Measurements from ENCODE around the gene TRIM46.
"Not testable (repeated sequence)": the region's sequence is repeated elsewhere in the genome, so short reads cannot be mapped to it uniquely, and the experiment has no call there.

The TRIM46 gene

DNA sequence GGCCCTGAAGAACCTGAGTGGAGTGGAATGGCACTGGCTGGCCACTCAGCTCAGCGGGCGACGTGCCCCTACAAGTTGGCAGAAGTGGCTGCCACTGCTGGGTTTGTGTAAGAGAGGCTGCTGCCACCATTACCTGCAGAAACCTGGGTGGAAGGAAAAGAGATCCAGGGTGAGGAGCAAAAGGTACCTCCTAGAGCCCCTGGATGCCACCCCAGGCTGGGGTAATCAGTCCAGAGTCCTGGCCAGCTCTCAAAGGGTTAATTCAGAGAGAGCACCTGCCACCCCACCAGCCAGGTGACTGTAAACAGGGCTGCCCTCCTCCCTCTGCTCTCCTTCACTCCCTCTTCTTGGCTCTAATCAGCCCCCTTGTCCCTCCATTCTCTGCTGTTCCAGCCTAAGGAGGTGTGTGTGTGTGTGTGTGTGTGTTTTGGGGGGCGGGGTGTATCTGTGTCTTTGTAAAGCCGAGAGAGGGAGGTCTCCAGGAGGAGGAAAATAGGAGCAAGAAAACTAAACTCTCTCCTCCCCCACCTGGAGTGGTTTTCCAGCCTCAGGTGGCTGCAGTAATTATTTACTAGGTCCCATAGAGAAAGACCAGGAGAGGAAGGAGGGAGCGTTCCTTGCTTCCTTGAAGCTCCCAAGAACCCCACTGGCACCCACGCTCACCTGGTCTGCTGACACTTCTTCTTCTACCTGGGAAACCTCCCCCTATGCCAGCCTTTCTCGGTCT is 12.6 kb downstream of the TRIM46 start:
- no peak for DNase-seq (ENCODE audit: extremely low spot score)
- ChIA-PET CTCF (interaction anchor here (1.1 to 4.2 kb wide), 9 partner anchors 8 to 95 kb away, joined by 3 to 42 read pairs (median 8); partner anchors contain the start of genes KRTCAP2, THBS3 and TRIM46), POLR2A (interaction anchor here (0.6 kb wide), 1 partner anchor 321 kb away, joined by 5 read pairs; no protein-coding TSS in a partner anchor)
- TF ChIP-seq, protein P1, sequence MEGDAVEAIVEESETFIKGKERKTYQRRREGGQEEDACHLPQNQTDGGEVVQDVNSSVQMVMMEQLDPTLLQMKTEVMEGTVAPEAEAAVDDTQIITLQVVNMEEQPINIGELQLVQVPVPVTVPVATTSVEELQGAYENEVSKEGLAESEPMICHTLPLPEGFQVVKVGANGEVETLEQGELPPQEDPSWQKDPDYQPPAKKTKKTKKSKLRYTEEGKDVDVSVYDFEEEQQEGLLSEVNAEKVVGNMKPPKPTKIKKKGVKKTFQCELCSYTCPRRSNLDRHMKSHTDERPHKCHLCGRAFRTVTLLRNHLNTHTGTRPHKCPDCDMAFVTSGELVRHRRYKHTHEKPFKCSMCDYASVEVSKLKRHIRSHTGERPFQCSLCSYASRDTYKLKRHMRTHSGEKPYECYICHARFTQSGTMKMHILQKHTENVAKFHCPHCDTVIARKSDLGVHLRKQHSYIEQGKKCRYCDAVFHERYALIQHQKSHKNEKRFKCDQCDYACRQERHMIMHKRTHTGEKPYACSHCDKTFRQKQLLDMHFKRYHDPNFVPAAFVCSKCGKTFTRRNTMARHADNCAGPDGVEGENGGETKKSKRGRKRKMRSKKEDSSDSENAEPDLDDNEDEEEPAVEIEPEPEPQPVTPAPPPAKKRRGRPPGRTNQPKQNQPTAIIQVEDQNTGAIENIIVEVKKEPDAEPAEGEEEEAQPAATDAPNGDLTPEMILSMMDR (IDR thresholded peaks at IDR 0.05; ENCODE audit: control extremely low read depth, extremely low read depth, low read depth, missing control alignments): no peak

DNA sequence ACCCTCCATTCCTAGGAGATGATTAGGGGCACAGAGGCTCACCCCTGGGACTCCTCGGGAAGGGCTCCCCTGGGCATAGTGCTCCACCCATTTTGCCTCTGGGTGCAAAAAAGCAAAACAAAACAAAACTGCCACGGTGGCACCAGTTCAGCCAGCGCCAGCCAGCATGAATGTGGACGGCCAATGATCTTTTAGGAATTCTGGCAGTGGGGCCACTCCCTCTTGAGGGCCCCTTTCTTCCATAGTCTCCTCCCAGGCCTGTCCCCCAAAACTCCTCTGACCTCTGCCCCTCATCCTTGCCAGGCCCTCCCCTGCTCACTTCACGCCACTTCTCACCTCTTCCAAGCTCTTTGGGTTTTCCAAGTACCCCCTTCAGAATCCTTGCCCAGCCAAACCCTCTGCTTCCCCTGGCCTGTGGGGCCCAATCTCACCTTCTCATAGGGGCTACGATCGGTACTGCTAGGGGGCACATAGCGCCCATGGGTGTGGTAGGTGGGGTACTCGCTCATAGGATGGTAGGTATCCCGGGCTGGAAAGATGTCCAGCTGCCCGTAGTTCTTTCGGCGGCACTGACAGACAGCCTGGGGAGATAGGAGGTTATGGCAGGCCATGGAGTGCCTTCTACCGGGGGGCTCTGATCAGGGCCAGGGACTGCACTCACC is 13.3 kb downstream of the TRIM46 start:
- TF ChIP-seq, protein P1 (IDR thresholded peaks at IDR 0.05; ENCODE audit: control extremely low read depth, extremely low read depth, low read depth, missing control alignments): no peak
- CTCF ChIA-PET: interaction anchor here (1.3 to 3.8 kb wide), 4 partner anchors 10 to 95 kb away, joined by 3 to 27 read pairs (median 10); partner anchors contain the start of gene TRIM46
- POLR2A ChIA-PET: no interaction called here
- DNase-seq (ENCODE audit: extremely low spot score): no peak

DNA sequence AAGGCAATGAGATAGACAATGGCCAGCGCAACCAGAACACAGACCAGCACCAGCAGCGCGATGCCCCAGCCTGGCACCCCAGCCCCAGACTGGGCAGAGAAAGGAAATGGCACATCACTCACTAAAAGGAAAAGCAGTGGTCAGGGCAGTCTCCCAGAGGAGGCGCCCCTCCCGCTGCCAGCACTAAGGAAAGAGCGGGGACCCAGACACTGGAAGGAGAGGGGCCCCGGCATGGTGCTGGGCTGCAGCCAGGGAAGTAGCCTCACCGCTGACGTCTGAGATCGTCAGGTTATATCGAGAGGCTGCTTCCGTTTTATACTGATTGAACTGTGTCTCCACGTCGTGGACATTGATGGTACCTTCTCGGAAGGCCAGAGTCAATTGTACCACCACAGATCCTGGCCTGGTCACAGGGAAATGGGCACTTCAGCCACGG is 13.8 kb downstream of the TRIM46 start:
- DNase-seq (ENCODE audit: extremely low spot score): no peak
- CTCF ChIA-PET: interaction anchor here (0.7 to 1.3 kb wide), 2 partner anchors 12 to 20 kb away, joined by 3 to 4 read pairs; no protein-coding TSS in a partner anchor
- TF ChIP-seq, protein P1 (IDR thresholded peaks at IDR 0.05; ENCODE audit: control extremely low read depth, extremely low read depth, low read depth, missing control alignments): no peak
- POLR2A ChIA-PET: no interaction called here

DNA sequence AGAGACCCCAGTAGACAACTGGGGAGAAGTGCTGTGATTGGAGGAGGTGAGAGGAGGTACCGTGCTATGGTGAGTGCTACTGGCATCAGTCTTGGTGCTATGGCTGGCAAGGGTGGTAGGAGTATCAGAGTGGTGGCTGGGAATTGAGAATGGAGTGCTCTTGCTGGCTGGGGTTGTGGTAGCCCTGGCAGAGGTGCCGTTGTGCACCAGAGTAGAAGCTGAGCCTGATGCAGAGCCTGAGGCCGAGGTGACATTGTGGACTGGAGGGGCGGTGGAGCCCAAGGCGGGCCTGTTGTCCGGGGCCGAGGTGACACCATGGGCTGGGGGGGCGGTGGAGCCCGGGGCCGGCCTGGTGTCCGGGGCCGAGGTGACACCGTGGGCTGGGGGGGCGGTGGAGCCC is 14.6 kb downstream of the TRIM46 start:
- POLR2A ChIA-PET: no interaction called here
- no peak for DNase-seq (ENCODE audit: extremely low spot score)
- CTCF ChIA-PET: interaction anchor here (0.7 kb wide), 1 partner anchor 13 kb away, joined by 4 read pairs; no protein-coding TSS in a partner anchor
- TF ChIP-seq, protein P1 (IDR thresholded peaks at IDR 0.05; ENCODE audit: control extremely low read depth, extremely low read depth, low read depth, missing control alignments): no peak

DNA sequence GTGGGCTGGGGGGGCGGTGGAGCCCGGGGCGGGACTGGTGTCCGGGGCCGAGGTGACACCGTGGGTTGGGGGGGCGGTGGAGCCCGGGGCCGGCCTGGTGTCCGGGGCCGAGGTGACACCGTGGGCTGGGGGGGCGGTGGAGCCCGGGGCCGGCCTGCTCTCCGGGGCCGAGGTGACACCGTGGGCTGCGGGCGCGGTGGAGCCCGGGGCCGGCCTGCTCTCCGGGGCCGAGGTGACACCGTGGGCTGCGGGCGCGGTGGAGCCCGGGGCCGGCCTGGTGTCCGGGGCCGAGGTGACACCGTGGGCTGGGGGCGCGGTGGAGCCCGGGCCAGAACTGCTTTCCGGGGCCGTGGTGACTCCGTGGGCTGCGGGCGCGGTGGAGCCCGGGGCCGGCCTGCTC is 16.3 kb downstream of the TRIM46 start:
- POLR2A ChIA-PET, CTCF ChIA-PET: not testable (repeated sequence)

DNA sequence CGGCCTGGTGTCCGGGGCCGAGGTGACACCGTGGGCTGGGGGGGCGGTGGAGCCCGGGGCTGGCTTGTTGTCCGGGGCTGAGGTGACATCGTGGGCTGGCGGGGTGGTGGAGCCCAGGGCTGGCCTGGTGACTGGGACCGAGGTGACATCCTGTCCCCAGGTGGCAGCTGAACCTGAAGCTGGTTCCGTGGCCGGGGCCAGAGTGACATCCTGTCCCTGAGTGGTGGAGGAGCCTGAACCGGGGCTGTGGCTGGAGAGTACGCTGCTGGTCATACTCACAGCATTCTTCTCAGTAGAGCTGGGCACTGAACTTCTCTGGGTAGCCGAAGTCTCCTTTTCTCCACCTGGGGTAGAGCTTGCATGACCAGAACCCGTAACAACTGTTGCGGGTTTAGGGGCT is 18.3 kb downstream of the TRIM46 start:
- no peak for DNase-seq (ENCODE audit: extremely low spot score)
- ChIA-PET CTCF (interaction anchor here (1.2 to 3.8 kb wide), 4 partner anchors 14 to 107 kb away, joined by 3 to 167 read pairs (median 56); partner anchors contain the start of genes KRTCAP2, MTX1, THBS3 and TRIM46), POLR2A (no interaction called here)
- TF ChIP-seq, protein P1 (IDR thresholded peaks at IDR 0.05; ENCODE audit: control extremely low read depth, extremely low read depth, low read depth, missing control alignments): no peak

More for the DNA sequence above, 16.3 kb downstream of the TRIM46 start:
- not testable (repeated sequence) for DNase-seq (ENCODE audit: extremely low spot score)

All from GM10248 (cell line).